Measurements from ENCODE around the gene COX4I1.

GRCh38 chr16:85847036-85847435 lies 47.5 kb downstream of the COX4I1 start:
- no peak for TF ChIP-seq CTBP1 (IDR thresholded peaks at IDR 0.05; ENCODE audit: borderline replicate concordance)
- no peak for TF ChIP-seq FOXA1 (IDR thresholded peaks at IDR 0.05)
- TF ChIP-seq SUZ12 (IDR thresholded peaks at IDR 0.05), result no peak
- TF ChIP-seq HDGF (IDR thresholded peaks at IDR 0.05; ENCODE audit: borderline replicate concordance), result no peak
- no peak for TF ChIP-seq ELF4 (IDR thresholded peaks at IDR 0.05)
- TF ChIP-seq FOXK2 (IDR thresholded peaks at IDR 0.05), result no peak
- TF ChIP-seq SP1 (IDR thresholded peaks at IDR 0.05), result no peak
- no peak for TF ChIP-seq ZNF384 (IDR thresholded peaks at IDR 0.05)

Data from HEK293T (cell line).